NCI-H774 (cell line): Measurements from ENCODE around the gene GBGT1.
A peak's percentile ranks its signal among the peaks of the same experiment; 100 is the strongest.

Experiments
- DNase-seq: peaks from one replicate; lab custom pipeline; 2025; lab: John Stamatoyannopoulos, UW

Gene GBGT1

DNA sequence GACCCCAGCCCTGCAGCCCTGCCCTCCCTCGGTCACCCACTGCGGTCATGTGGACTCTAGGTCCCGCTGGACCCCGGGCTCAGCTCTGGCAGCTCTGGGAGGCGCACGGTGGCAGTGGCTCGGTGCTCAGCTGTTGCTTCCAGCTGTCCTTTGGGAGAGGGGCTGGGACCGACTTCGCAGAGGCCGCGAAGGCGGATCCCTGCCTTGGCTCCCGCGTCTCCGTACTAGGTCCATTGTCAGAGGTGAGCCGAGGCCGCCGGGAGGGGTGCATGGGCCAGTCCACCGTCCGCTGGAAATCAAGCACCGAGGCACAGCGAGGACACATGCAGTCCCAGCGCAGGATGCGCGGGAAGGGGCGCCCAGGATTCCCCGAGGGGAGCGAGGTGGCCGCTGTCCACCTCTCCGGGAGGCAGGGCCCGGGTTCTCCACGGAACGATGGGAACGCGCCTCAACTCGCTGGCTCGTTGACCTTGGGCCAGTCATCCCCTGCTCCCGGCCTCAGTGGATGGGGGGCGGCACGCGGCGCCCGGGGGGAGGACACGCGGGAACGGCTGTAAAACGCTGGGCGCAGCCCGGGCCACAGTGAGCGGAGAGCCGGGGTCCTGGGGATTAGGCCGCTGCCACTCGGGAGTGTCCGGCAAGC, 732 bp downstream of the GBGT1 start:
- DNase-seq, result no peak

DNA sequence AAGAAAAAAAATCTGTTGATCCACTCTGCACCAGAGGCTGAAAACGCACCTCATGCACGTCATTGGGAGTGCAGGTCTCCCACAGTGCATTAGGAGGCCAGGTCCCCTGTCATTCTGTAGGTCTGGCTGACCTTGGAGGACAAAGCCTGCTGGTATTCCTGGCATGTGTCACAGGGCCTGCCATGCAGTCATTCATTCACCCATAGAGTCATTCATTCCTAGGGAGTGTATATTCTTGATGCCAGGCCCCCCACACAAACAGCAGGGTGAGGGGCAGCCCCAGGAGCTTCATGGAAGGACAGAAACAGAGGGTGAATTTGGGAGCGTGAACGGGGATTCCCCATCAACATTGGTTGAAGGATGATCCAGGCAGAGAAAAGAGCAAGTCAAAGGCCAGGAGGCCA, 2.2 kb downstream of the GBGT1 start:
- DNase-seq, result no peak

DNA sequence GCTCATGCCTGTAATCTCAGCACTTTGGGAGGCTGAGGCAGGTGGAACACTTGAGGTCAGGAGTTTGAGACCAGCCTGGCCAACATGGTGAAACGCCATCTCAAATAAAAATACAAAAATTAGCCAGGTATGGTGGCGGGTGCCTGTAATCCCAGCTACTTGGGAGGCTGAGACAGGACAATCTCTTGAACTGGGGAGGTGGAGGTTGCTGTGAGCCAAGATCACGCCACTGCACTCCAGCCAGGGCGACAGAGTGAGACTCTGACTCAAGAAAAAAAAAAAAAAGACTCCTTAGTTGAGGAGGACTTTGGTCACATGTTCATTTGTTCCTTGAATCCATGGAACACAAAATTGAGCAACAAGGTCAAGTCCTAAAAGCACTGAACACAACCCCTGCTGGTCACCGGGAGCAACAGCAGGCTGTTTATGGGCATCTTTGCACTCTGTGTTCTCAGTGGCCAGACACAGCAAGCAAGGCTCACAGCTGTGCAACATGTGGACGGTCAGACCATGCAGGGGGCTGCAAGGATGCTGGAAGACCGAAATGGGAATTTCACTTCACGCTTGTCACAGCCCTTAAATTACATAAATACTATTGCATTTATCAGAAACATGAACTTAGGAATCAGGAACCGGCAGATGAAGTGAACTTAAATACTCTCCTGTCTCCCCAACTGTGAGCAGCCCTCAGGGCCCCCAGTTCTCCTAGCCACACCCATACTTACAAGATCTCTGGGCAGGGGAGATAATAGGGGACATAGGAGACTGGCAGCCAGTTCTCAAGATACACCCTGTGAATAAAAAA, 2.8 kb downstream of the GBGT1 start:
- DNase-seq, result peak; percentile 26

DNA sequence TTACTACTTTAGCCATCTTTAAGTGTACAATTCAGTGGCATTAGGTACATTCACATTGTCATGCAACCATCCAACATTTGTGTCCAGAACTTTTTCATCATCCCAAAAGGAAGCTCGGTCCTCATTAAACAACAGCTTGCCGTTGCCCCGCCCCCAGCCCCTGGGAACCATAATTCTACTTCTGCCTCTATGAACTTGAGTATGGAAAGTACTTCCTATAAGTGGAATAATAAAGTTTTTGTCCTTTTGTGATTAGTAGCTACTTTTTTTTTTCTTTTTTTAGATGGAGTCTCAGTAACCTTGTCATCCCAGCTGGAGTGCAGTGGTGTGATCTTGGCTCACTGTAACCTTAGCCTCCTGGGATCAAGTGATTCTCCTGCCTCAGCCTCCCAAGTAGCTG, 5.0 kb downstream of the GBGT1 start:
- DNase-seq, result no peak

DNA sequence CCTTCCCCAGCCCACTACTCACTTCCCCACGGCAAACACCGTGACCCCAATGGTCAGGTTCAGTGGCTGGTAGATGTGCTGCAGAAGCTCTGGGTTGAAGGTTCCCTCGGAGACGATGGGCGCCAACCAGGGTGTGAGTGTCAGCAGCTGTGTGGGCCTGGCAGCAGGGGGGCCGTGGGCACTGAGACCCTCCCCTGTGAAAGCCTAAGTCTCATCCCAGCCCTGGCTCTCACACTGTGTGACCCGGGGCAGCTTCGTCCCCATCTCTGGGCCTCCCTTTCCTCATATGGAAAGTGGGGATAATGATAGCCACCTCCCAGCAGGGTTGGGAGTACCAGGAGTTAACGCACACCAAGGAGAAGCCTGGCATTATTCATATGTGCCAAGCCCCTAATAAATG, 8.6 kb downstream of the GBGT1 start:
- no peak for DNase-seq

DNA sequence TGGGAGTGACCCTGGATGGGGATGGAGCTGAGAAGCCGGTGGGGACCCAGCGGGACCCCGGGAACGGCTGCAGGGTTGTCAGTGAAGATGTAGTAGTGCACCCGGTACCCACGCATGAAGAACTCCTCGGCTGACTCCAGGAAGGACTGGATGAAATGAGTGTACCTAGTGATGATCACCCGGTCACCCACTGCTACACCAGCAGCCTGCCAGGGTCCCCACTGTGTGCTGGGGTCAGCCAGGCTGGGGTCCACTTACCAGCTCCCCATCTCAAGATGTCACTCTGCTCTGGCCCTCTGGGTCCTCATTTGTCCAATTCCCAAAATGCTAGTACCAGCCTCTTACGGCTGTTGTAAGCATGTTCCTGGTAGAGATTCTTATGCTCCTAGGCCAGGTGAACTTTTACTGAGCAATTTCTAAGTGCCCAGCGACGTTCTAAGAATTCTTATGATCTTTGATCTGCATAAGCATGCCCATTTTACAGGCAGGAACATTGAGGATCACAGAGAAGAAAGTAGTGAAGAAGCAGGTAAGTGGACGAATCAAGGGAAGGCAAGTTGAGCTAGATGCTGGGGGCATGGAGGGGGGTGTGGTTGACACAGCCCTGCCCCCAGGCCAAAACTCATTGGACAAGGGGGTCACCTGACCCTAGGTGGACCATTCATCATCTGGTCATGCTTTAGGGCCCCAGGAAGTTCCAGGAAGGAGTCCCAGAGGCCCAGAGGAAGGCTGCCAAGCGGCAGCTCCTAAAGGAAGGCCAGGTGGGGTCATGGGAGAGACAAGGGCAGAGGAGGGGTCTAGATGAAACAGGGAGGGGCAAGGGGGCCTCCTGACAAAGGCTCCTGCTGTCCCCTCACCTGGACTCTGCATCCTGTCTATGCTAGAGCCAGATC, 9.4 kb downstream of the GBGT1 start:
- no peak for DNase-seq

DNA sequence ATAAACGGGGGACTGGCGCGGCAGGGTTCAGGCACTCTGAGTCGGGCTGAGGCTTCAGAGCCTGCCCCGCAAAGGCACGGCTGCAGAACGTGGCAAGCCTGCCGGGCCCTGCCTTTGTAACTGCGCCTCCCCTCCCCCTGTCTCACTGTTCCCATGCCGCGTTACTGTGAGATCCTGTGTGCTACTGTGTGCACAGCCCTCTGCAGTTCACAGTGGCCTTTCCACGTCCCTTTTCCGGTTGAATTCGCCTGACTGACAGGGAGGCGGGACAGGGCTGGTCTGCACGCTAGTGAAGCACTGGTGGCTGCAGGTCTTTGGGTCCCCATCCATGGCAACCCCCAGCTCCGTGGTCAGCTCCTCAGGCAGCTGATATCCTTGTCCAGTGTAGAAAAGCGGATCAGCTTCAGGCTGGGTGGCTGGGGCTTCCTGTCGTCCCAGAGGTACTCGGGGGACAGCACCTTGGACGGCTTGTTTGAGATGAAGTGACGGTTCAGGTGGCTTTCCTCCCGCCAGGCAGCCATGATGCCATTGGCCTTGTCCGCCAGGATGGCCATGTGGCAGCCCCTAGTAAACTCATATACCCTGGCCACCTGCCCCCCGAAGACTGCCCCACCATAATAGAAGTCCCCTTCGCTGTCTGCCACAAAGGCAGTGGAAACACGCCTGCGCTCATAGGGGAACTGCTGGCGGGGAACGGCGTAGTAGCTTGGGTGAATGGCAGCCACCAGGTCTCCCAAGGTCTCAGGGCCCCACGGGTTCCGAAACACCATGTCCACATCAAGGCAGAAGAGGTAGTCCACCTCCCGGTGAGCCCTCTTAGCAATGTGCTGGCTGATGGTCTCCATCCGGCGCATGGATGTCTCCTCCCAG, 10.3 kb downstream of the GBGT1 start:
- no peak for DNase-seq

DNA sequence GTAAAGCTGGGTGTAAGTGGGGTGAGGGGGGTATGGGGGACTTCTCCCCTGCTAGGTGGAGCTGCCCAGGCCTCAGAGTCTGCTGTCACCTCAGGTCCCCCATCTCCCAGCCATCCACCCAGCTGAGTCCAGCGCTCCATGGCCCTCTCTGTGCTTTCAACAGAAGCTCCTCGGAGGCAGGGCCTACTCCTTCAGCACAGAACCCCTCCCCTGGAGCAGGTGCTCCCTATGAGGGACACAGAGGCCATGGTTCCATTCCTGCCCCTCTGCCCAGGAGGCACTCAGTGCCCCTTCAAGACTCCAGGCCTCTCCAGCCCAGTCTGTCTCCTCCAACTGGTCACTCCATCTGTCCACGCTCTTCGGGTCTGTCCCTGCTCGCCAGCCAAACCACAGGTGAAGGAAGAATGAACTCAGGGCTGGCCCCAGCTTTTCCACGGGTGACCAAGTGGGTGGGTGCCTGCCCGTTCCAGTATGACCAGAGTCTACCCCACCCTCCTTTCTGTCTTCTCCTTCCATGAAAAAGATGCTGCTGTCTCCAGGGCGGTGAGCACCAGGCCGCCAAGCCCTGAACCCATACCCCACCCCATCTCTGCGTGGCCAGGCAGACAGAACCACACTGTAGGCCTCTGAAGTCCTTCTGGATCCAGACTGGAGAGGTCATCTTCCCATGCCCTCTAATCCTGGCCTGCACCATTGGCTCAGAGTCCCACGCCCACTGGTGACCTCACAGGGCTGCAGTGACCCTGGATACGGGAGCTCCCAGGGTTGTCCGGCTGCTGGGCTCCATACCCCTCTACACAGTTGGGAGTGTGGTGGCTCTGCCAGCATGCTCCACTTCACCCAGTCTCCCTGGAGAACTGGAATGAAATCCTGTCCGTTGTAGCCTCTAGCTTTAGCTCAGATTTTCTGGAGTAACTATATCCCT, 11.9 kb downstream of the GBGT1 start:
- DNase-seq, result no peak

DNA sequence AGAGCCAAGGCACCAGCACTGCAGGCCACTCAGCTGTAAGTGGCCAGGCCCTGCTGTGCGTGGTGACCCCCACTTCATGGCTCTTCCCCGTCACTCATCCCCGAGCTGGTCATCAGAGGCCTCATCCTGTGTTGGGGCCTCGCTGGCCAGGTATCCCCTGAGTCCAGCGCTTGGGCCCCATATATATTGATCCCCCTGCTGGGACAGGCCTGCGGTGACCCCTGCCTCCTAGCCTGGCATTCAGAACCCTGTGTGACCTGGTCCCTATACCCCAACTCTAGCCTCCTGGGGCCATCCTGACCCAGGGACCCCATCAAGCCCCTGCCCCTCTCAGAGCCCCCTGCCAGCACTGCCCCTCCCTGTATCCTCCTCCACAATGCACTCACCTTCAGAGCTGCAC, 12.7 kb downstream of the GBGT1 start:
- DNase-seq, result no peak

DNA sequence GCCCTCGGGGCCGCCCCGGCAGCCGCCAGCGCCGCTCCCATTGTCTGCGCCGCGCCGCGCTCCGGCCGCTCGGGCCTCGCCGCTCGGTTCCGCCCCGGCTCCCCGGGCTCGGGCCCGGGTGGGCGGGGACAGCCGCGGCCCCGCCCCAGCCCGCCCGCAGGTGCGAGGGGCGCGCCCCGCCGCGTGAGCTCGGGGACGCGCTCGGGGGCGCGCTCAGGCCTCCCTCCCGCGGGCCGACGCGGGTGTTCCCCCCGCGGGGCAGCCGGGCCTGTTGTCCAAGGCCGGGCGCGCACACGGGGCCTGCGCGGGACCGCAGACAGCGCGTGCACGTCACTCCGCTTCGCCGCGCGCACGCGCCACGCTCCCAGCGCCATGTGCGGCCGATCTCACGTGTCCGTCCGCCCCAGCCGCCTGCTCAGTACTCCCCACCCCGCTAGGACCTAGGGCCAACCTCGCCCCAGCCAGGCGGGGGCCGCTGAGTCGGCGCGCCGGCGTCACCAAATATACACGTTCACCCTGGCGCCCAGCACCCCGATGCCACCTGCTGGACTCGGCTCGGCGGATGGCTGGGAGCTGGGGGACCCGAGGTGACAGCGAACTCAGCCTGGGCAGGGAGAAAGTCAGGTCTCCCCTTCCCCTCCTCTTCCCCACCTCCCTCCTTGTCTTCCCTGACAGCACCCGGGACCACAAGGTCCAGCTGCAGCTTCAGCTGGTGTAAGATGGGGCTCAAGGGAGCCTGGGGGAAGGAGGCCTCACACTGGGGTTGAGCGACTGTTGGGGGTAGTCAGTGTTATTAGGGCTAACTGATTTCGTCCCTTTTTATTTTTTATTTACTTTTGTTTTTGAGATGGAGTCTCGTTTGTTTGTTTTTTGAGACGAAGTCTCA, 14.3 kb downstream of the GBGT1 start:
- DNase-seq, result peak; percentile 98

DNA sequence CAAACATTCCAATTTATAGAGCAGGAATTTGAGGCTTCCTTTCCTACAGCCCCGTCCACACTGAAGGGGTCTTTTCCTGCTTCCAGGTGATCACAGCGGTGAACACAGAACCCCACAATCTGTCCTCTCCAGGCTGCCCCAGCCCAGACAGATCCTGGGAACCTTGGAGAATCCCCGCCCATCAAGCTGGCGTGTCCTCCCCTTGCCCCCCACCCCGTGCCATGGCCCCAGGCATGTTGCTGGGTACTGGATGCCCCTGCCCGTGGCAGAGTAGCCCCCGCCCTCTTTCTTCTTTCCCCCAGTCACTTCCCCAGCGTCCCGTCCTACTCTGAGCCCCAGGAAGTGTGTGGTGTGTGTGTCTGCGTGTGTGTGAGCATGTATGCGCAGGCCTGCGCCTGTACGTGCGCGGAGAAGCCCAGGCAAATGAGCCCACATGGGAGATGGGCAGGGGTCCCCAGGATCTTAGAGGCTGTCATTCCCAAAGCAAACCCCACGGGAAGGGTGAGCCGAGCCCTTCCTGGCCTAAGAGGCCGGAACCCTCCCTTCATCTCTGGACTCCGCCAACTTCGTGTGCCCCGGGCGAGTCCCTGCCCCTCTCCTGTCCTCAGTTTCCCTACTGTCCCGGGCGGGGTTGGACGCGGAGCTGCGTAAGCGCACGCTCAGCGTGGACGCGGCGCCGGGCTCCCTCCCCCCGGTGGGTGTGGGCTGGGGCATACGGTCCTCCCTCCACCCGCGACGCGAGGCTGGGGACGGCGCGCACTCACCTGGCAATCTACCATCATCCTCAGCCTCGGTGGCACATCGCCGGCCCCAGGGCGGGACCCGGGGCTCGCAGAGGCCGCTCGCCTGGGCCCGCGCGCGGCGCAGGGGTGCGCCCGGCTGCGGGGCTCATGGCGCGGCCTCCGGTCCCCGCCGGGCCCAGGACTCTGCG, 15.2 kb downstream of the GBGT1 start:
- DNase-seq, result no peak

DNA sequence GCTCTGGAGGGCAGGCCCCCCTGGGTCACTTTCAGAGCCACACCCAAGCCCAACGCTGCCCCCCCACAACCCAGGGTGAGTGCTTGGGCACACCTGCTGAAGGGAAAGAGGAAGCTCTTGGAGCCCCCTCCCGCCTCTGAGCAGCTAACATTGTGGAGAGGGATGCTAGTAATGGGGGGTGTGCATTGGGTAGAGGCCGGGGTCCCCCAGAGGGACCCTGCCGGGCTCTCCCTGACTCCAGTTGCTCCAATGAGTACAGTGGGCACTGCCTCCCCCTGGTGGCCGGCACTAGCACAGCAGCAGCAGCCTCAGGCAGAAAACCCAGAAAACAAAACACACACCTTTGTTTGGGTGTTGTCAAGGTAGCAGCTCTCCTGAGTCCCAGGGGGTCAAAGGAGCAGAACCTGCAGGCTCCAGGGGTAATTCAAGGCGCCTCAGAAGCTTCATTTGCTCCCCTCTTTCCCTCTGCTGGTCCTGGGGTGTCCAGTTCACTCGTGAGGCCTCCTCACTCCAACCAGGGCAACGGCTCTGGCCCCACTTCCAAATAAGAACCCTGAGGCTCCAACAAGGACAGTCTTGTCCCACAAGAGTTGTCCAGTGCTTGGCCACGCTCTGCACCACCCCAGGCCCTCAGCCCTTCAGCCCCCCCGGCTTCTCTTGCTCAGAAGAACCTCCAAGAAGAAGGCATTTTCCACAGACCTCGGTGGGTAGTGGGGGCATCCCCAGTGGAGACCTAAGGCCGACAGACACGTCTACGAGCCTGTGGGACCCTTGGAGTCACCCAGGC, 16.1 kb downstream of the GBGT1 start:
- DNase-seq, result peak; percentile 80

DNA sequence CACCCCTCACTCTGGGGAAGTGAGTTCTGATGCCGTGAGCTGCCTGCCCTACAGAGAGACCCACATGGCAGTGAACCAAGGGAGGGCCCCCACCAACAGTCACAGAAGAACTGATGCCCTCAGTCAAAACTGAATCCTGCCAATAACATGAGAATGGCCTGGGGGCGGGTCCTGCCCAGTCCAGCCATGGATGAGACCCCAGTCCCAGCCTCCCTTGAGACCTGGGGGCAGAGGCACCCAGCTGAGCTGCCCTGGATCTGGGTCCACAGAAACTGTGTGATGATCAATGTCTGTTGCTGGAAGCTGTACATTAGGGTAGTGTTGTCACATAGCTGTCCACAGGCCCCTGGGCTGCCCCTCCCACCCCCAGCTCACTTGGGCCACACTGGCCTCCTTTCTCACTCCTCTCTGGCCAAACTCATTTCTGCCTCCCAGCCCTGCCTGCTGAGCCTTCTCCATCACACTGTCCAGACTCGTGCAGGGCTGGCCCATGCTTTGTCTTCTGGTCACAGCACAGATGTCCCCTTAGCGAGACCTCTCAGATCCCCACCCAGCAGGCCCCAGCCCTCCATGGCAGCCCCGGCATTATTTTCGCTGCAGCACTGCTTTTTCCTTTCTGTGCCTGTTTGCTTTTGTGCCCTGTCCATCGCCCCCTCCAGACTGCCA, 16.8 kb downstream of the GBGT1 start:
- no peak for DNase-seq

DNA sequence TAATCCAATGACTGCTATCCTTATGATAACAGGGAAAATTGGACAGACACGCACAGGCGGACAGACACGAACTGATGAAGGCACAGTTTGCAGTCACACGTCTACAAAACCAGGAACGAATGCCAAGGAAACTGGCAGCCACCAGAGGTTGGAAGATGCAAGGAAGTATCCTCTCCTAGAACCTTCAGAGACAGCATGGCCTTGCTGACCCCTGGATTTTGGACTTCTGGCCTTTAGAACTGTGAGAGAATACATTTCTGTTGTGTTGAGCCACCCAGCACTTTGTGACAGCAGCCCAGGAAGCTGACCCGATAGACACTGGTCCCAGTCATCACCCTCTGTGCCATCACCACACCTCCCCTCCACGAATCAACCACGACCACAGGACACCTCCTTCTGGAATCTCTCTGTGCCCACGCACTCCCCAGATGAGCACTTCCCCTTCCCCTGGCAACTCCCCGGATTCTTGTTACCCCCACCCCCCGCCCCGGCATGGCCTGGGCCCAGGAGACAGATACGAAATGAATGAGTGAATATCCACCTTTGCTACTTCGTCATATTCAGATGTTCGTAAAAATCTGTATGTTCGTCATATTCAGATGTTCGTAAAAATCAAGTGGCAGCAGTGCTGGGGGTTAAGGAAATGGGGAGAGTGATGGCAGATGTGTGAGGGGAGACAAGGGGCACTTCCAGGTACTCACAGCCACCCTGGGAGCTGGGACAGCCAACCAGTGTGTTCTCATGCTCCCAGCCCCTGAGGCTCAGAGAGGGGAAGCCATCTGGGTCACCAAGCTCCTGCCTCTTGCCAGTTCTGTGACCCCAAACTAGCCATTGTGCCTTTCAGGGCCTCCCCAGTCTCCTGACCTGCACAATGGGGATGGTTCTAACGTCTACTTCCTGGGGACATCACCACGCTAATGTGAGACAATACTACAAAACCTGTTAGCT, 18.5 kb downstream of the GBGT1 start:
- no peak for DNase-seq

DNA sequence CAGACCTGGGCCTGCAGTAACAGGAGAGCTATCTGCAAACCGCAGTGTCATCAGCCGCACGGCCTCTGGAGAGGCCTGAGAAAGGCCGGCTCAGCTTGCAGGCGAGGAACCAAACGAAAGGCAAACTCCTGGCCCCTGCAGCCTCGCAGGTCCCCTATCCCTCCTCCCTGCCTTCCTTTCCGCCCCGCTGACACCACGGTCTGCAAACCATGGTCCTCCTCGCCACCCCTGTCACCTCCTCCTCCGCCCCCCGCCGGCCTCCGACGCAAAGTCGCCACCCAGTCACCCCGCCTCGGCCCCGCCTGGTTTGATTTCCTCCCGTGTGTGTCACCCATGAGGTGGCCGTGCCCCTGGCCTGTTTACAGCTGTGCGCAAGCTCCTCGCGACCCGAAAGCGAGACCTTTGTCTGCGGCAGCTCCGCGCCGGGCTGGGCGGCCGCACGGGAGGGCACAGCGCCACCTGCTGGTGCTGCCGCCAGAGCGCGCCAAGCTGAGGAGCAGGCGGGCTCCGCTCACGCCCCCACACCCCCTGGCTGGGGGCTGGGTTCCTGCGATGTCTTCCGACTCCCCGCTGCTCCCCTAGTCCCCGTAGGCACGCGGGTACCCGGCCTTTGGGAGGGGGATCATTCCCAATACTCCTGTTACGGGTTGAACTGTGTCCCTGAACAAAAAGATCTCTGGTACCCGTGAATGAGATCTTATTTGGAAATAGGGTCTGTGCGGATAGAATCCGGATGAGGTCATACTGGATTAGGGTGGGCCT, 19.4 kb downstream of the GBGT1 start:
- peak; percentile 77 for DNase-seq
